ENCODE results near the gene RAPGEF1.

RAPGEF1 gene

DNA sequence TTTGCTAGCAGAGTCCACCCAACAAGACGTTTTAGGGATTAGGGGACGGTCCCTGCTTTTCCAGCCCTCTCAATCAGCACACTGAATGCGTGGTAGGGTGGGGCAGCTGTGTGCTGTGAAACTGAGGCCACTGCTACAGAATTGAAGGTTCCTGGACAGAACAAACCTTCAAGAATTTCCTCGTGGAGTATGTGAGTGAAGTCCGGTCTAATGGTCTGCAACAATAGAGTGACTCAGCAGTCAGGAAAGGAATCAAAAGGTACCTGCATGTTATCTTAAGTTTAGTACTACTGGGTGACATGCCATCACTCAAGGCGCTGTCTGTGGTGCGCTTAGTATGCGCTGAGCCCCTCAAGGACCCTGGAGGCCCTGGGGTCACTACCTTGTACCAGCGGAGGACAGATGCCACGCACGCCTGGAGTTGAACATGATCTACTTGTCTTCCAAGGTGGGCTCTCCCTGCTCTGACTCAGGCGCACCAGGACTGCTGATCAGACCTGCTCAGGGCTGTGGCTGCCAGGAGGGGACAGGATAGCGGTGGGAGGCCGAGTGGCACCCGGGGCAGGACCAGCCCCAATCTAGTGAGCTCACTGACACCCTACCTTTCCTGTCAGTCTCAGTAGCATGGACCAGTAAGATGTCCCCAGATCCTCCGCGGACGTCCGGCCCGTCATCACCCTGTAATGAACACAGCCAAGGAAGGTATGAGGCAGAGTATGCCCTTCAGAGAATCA lies 144.0 kb downstream of the RAPGEF1 start:
- Histone ChIP-seq H3K27me3 (ENCODE audit: insufficient read depth, poor library complexity, severe bottlenecking) (no peaks in the 10 kb centered on the region), H3K4me3 (replicated peaks; ENCODE audit: insufficient read depth, low read length) (no peak overlapping the region), H3K27ac (replicated peaks) (peak overlapping the region; percentile 84)
- no peak for DNase-seq (ENCODE audit: low read depth in 1 of 2, low spot score in 1 of 2)
- TF ChIP-seq REST (IDR thresholded peaks at IDR 0.05; ENCODE audit: insufficient replicate concordance, low read depth) (no peak), GABPA (IDR thresholded peaks at IDR 0.05; ENCODE audit: low read depth) (no peak), POLR2AphosphoS5 (IDR thresholded peaks at IDR 0.05; ENCODE audit: low read depth) (no peak), SPI1 (IDR thresholded peaks at IDR 0.05; ENCODE audit: borderline replicate concordance, low read depth) (no peak), CTCF (IDR thresholded peaks at IDR 0.05; ENCODE audit: insufficient read depth, low read length) (no peak)

GRCh38 chr9:131594906-131595665 lies 144.8 kb downstream of the RAPGEF1 start:
- DNase-seq (ENCODE audit: low read depth in 1 of 2, low spot score in 1 of 2), result no peak
- TF ChIP-seq GABPA (IDR thresholded peaks at IDR 0.05; ENCODE audit: low read depth) (no peak), POLR2AphosphoS5 (IDR thresholded peaks at IDR 0.05; ENCODE audit: low read depth) (no peak), REST (IDR thresholded peaks at IDR 0.05; ENCODE audit: insufficient replicate concordance, low read depth) (no peak), CTCF (IDR thresholded peaks at IDR 0.05; ENCODE audit: insufficient read depth, low read length) (no peak), SPI1 (IDR thresholded peaks at IDR 0.05; ENCODE audit: borderline replicate concordance, low read depth) (no peak)
- no peak overlapping the region for H3K4me3 ChIP-seq (replicated peaks; ENCODE audit: insufficient read depth, low read length)
- H3K27ac ChIP-seq (replicated peaks), result peak overlapping the region; percentile 35
- no peaks in the 10 kb centered on the region for H3K27me3 ChIP-seq (ENCODE audit: insufficient read depth, poor library complexity, severe bottlenecking)

GRCh38 chr9:131593936-131594665 lies 145.8 kb downstream of the RAPGEF1 start:
- DNase-seq (ENCODE audit: low read depth in 1 of 2, low spot score in 1 of 2), result no peak
- TF ChIP-seq CTCF (IDR thresholded peaks at IDR 0.05; ENCODE audit: insufficient read depth, low read length) (no peak), SPI1 (IDR thresholded peaks at IDR 0.05; ENCODE audit: borderline replicate concordance, low read depth) (no peak), REST (IDR thresholded peaks at IDR 0.05; ENCODE audit: insufficient replicate concordance, low read depth) (no peak), GABPA (IDR thresholded peaks at IDR 0.05; ENCODE audit: low read depth) (no peak), POLR2AphosphoS5 (IDR thresholded peaks at IDR 0.05; ENCODE audit: low read depth) (no peak)
- Histone ChIP-seq H3K4me3 (replicated peaks; ENCODE audit: insufficient read depth, low read length) (no peak overlapping the region), H3K27me3 (ENCODE audit: insufficient read depth, poor library complexity, severe bottlenecking) (no peaks in the 10 kb centered on the region), H3K27ac (replicated peaks) (no peak overlapping the region)
